CD4-positive, alpha-beta T cell (primary cell): ENCODE results near the gene PFDN1. TPM values are rescaled to one million over a fixed set of nuclear protein-coding genes. Genes with fewer than 3 reads are reported as not detected.

ENCODE experiments used
- ATAC-seq: fragments of 200-7000 bp; cut with Tn5 transposase; one replicate; pipeline ENCODE4 v1.10.0; 2022; ENCODE audit warnings: mild to moderate bottlenecking; ENCODE audit not compliant: poor library complexity
- CTCF ChIA-PET: fragments of 350-600 bp; sonication (Branson Sonifier 250); formaldehyde crosslinking; loops from one replicate; lab custom pipeline; 2021; ENCODE audit warnings: antibody characterized with exemption, inconsistent platforms; lab: Charles Lee
- POLR2A ChIA-PET: fragments of 350-600 bp; sonication (Branson Sonifier 250); formaldehyde crosslinking; loops from one replicate; lab custom pipeline; 2021; ENCODE audit warnings: antibody characterized with exemption, inconsistent platforms; lab: Charles Lee
- DNase-seq, 14 experiments: peaks; one replicate each; pipeline ENCODE4 v3.0.0-alpha.2; 2013 to 2020; ENCODE audit warnings: mixed read lengths in 2 of 14
- H3K27ac ChIP-seq, 2 donors: one replicate each; pipeline versions ENCODE4 v1.5.1 to v1.7.0; 2013; ENCODE audit warnings: low read length in 2 of 2, low read depth in 1 of 2, mild to moderate bottlenecking in 1 of 2
- H3K27me3 ChIP-seq, 2 experiments: 1 replicate in 1 of 2; 2 replicates in 1 of 2; pipeline versions ENCODE4 v1.6.1 to v1.7.0; 2013; ENCODE audit warnings: low read length in 2 of 2, control low read depth in 1 of 2, mild to moderate bottlenecking in 1 of 2, moderate library complexity in 1 of 2; ENCODE audit not compliant: insufficient read depth in 2 of 2, control insufficient read depth in 1 of 2
- H3K36me3 ChIP-seq: one replicate; pipeline ENCODE4 v1.6.1; 2013; ENCODE audit warnings: low read length, control low read depth; ENCODE audit not compliant: insufficient read depth
- H3K4me1 ChIP-seq: one replicate; pipeline ENCODE4 v1.6.1; 2013; ENCODE audit warnings: low read length, control low read depth; ENCODE audit not compliant: insufficient read depth
- H3K4me3 ChIP-seq: one replicate; pipeline ENCODE4 v1.5.1; 2013; ENCODE audit warnings: mild to moderate bottlenecking, low read length, moderate library complexity
- H3K9me3 ChIP-seq, 2 experiments: 1 replicate in 1 of 2; 2 replicates in 1 of 2; pipeline versions ENCODE4 v1.6.1 to v1.7.0; 2013; ENCODE audit warnings: low read length in 2 of 2, mild to moderate bottlenecking in 2 of 2, control low read depth in 1 of 2, moderate library complexity in 1 of 2; ENCODE audit not compliant: control insufficient read depth in 1 of 2, insufficient read depth in 1 of 2
- H3K27ac Mint-ChIP-seq: one replicate; pipeline ENCODE4 v1.8.0; 2020; ENCODE audit warnings: mixed read lengths
- H3K27me3 Mint-ChIP-seq: one replicate; pipeline ENCODE4 v1.8.0; 2021; ENCODE audit warnings: mixed read lengths
- H3K36me3 Mint-ChIP-seq: one replicate; pipeline ENCODE4 v1.8.0; 2021; ENCODE audit warnings: low read depth, mixed read lengths
- H3K4me1 Mint-ChIP-seq: one replicate; pipeline ENCODE4 v1.8.0; 2021; ENCODE audit warnings: low read depth, mixed read lengths
- H3K4me3 Mint-ChIP-seq: one replicate; pipeline ENCODE4 v1.8.0; 2020; ENCODE audit warnings: mild to moderate bottlenecking, mixed read lengths
- H3K9me3 Mint-ChIP-seq: one replicate; pipeline ENCODE4 v1.8.0; 2020; ENCODE audit warnings: mixed read lengths
- CTCF ChIP-seq: fragments of 200-600 bp; IDR thresholded peaks from one replicate; pipeline ENCODE4 v1.8.0; 2022; ENCODE audit warnings: antibody characterized with exemption, mild to moderate bottlenecking
- intact Hi-C, 2 experiments: fragments of 100-400 bp; cut with DNase I in 1 of 2; cut with micrococcal nuclease in 1 of 2; formaldehyde crosslinking; loops; one replicate each; pipeline versions ENCODE4 v1.15.1 to v1.9.0; 2023 to 2025; cut with DNase I, micrococcal nuclease
- total RNA-seq, 174 experiments: library from RNA in 2 of 174; stranded (reverse) in 2 of 174; gene quantifications; one replicate each; pipeline ENCODE4 v1.2.3 and lab custom pipeline; 2021 to 2026

Gene PFDN1
- total RNA-seq, 2 experiments from 2014 or later, result 21.3 to 22.0 TPM

- Histone ChIP-seq H3K4me1 (no peaks in the 10 kb centered on the region), H3K27me3 (no peaks in the 10 kb centered on the region), H3K27ac (no peak overlapping the region), H3K4me3 (no peak overlapping the region), H3K36me3 (no peaks in the 10 kb centered on the region), H3K9me3 (no peaks in the 10 kb centered on the region)
- H3K9me3 Mint-ChIP-seq, result no peaks in the 10 kb centered on the region
- H3K27me3 Mint-ChIP-seq, result no peaks in the 10 kb centered on the region
- intact Hi-C loops, result no loop called here
- no peak overlapping the region for H3K4me3 Mint-ChIP-seq
- H3K27ac Mint-ChIP-seq, result no peak overlapping the region
- DNase-seq (no peak), ATAC-seq (no peak)
- no peak for TF ChIP-seq CTCF
- POLR2A ChIA-PET, result no interaction called here
- no peaks in the 10 kb centered on the region for H3K36me3 Mint-ChIP-seq
- no peaks in the 10 kb centered on the region for H3K4me1 Mint-ChIP-seq
- CTCF ChIA-PET, result no interaction called here
Measured at GRCh38 chr5:140232731-140233130, 70.2 kb downstream of the PFDN1 start.

GRCh38 chr5:140230373-140230772 lies 72.5 kb downstream of the PFDN1 start:
- TF ChIP-seq CTCF, result no peak
- ATAC-seq (no peak), DNase-seq (no peak)
- Mint-ChIP-seq H3K4me3 (no peak overlapping the region), H3K4me1 (no peaks in the 10 kb centered on the region), H3K27me3 (no peaks in the 10 kb centered on the region), H3K36me3 (no peaks in the 10 kb centered on the region), H3K27ac (no peak overlapping the region), H3K9me3 (no peaks in the 10 kb centered on the region)
- Histone ChIP-seq H3K4me1 (no peaks in the 10 kb centered on the region), H3K4me3 (no peak overlapping the region), H3K36me3 (no peaks in the 10 kb centered on the region), H3K9me3 (no peaks in the 10 kb centered on the region), H3K27me3 (no peaks in the 10 kb centered on the region), H3K27ac (no peak overlapping the region)
- intact Hi-C loops, result no loop called here
- CTCF ChIA-PET, result no interaction called here
- POLR2A ChIA-PET, result no interaction called here

GRCh38 chr5:140228364-140228837 lies 74.5 kb downstream of the PFDN1 start:
- ATAC-seq, result no peak
- ChIA-PET CTCF (no interaction called here), POLR2A (no interaction called here)
- Mint-ChIP-seq H3K9me3 (no peaks in the 10 kb centered on the region), H3K4me3 (no peak overlapping the region), H3K27me3 (no peaks in the 10 kb centered on the region), H3K36me3 (no peaks in the 10 kb centered on the region), H3K4me1 (no peaks in the 10 kb centered on the region), H3K27ac (no peak overlapping the region)
- TF ChIP-seq CTCF, result no peak
- intact Hi-C loops, result no loop called here
- Histone ChIP-seq H3K4me3 (no peak overlapping the region), H3K27ac (no peak overlapping the region), H3K9me3 (no peaks in the 10 kb centered on the region), H3K36me3 (no peaks in the 10 kb centered on the region), H3K4me1 (no peaks in the 10 kb centered on the region), H3K27me3 (no peaks in the 10 kb centered on the region)
- DNase-seq, result no peak
